HCEC 1CT (cell line): ENCODE data around the gene CCDC88A.
"Not testable (repeated sequence)": the region's sequence is repeated elsewhere in the genome, so short reads cannot be mapped to it uniquely, and the experiment has no call there.

Experiments used
- DNase-seq: peaks from one replicate; pipeline ENCODE4 v3.0.0-alpha.2; 2017

CCDC88A gene

DNA sequence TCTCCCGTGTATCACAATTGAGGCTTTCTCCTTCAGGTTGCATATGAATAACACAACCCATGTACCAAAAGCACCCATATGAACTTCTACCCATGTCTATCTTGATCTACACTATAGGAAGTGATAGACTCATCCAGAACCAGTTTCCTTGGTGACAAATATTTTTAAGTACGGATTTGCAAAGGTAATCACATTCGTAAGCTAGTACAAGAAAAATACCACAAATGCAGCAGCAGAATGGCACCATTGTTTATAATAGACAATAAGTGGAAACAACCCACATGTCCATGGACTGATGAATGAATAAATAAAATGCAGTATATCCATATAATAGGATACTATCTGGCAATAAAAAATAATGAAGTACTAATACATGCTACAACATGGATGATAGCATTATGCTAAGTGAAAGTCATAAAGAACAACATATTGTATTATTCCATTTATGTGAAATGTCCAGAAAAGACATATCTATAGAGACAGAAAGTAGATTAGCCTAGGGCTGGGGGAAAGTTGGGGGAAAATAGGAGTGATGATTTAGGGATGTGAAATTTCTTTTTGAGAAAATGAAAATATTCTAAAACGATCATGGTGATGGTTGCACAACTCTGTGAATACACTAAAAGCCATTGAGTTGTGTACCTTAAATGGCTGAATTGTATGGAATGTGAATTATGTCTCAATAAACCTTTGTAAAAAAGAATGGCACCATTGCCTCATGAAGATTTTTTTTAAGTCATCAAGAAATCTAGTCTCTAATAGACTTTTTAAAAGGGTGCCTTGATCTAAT lies 3.4 kb upstream of the CCDC88A start:
- no peak for DNase-seq

DNA sequence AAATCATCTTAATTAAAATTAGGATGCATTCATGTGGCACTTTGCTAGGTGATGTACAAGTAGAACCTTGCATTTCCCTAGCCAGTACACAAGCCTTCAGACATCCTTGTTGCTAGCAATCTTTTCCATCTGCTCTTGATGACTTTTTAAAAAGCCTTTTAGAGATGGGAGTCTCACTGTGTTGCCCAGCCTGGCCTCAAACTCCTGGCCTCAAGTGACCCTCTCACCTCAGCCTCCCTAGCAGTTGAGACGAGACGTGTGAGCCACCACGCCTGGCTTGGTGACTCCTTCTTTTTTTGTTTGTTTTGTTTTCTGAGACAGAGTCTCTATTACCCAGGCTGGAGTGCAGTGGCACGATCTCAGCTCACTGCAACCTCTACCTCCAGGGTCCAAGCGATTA lies 1.7 kb upstream of the CCDC88A start:
- DNase-seq, result no peak

DNA sequence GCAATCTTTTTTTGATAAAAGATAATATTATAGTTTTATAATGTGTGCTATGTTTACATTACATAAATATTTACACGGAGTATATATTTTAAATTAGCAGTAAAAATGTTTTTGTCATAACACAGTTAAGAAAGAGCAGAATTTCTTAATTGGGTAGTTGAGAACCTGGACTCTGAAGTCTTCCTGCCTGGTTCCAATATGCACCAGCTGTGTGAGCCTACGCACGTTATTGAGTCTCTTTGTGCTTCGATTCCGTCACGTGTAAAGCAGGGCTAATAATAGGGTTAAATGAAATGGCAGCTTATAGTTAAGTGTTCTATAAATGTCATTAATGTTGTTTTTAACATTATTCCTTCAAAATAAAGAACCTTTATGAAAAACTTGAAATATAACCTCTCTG lies 1.2 kb upstream of the CCDC88A start:
- no peak for DNase-seq

DNA sequence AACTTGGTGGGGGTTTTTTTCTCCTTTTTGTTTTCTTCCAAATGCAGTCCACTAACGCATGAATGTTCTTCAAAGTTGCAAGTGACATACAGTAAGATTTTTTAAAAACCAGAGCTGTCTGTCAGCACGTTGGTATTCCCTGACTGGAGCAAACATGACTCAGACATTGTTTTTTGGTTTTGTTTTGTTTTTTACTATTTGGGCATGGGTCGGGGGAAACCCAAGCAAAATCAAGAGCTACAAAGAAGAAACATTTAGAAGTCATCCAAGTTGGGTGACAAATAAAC lies 726 bp upstream of the CCDC88A start:
- peak; percentile 49 for DNase-seq

DNA sequence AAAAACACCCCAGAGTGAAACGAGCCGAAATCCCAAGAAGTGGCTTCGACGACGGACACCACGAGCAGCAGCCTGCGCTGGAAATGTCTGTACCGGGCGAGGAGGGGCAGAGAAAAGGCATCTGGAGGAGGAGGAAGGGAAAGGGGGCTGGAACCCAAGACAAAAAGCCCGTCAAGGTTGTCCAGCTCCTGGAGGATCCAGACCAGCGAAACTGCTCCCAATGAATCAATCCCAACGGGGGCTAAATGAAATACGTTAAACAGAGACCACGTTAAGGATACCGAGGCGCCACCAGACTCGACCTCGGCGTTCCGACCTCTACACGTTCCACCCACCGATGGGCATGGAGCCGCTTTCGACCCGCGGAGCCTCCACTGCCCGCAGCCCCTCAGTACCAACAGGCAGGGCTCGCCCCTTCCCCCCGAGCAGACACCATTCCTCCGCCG lies 400 bp downstream of the CCDC88A start:
- DNase-seq, result peak; percentile 40

DNA sequence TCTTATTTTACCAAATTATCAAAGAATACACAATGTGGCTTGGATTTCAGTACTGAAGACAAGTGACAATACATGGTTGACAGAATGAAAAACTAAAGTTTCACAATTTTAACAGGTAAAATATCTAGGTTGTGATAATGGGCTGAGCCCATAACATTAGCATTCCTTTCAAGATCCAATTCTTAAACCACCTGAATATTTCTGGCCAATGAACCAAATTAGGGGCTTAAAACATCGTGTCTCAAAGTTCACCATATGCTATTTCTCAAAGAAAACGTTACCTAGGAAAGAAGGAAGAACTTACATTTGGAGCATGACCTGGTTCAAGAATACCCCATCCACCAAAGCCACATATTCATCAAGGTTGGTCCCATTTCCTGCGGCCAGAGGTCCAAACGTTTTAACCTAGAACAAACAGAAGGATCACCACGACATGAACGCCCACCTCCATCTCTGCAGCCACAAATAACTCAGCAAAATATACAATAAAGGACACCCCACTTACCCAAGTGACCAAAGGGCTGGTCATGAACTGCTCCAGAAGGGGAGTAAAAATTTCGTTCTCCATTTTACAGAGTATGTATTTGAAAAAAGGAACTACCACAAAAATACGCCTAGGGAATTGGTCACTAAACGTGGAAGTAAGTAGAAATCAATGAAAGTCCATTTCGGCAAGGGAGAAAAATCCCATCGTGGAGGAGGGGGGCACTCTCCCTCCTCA lies 984 bp downstream of the CCDC88A start:
- DNase-seq, result no peak

DNA sequence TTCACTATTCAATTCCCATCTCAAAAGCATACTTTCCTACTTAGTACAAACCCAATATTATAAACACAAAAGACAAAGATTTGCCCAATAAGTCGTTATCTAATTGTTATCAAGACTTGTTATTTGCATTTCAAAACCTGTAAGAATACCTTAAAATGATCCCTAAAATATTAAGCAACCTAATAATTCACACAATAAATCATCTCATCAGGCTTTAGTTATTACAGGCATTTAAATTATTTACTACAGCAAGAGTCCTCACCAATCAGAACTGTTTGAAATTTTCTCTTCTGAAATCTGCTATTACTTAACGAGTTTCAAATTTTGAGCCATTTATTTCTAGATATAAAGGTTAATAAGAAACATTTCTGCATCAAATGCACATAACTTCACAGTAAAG lies 1.6 kb downstream of the CCDC88A start:
- peak; percentile 36 for DNase-seq

DNA sequence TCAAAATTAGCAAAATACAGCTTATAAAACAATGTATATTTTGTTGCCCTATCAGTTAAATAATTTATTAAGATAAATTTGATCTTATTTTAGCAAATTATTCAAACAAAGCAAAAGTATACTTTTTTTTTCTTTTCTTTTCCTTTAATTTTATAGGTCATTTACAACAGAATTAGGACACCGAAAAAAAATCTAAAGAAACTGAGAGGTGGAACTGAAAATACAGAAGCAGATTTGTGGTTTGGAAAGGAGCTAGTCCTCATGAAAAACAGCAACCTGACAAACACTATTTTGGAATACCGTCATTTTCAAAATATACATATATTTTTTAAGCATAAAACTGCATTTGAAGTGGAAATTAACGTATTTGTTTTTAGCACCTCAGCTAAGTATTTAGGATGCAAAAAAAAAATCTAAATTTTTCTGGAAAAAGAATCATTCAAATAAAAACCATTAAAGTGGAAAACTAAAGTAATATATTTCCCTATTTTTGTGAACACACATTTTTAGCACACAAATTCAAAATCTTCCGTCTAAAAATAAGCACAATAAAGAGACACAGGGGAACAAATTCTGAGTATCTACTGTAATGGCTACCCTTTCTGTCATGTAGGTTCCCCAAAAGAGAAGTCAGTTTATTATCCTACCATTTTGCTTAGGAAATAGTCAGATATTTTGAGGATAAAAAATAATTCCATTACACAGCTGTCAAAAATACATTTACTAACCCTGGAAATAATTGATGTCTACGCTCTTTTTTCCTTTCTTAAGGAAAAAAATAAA lies 2.7 kb downstream of the CCDC88A start:
- no peak for DNase-seq

DNA sequence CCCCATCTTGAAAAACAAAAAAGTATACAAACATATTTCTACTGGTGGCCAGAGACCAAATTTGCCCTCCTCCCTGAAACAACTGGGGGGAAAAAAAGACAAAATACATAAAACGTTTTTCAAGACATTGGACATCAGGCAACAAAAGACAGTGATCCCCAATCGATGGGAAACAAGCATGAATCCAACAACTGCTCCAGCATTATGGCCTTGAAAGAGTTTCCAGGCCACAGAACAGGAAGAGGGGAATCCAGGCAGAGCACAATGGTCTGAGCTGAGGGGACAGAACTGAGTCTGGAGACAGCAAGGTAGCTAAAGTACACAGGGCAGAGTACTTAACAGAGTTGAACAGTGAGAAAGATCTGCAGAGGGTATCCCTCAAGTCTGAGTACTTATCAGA lies 4.4 kb downstream of the CCDC88A start:
- DNase-seq, result no peak

DNA sequence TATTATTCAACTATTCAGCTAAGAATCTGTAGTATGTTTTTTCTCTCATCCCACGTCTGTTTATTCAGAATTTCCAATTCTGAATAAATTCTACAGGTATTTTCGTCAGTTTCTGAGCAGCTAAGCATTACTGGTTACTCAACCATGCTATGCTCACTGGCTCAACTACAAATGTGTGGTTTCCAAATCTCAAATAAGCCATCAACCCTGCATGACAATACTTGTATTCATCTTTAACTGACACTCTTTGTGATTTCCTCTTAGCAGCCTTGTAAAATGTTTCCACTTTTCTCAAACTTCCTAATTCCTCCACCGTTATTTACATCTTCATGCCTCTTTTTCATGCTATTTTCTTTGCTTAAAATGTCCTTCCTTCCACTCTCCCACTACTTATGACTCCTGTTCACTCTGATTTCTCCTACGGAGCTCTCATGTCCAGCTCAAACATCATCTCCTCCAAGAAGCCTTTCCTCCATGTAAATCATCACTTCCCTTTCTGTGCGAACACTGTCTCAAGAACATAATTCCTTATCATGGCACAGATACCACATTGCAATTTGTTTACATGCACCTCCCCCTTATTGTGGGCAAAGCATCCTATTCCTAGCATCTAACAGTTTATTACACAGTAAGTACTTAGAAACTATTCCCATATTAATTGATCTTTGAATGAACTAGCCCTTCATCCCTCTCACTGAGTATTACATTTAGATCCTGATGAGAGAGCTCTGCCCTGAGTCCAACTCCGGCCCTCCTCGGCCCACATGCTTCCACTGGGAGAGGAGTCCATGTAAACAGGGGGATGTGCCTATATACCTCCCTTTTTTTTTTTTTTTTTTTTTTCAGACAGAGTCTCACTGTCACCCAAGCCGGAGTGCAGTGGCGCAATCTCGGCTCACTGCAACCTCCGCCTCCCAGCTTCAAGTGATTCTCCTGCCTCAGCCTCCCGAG lies 10.5 kb downstream of the CCDC88A start:
- DNase-seq, result no peak

DNA sequence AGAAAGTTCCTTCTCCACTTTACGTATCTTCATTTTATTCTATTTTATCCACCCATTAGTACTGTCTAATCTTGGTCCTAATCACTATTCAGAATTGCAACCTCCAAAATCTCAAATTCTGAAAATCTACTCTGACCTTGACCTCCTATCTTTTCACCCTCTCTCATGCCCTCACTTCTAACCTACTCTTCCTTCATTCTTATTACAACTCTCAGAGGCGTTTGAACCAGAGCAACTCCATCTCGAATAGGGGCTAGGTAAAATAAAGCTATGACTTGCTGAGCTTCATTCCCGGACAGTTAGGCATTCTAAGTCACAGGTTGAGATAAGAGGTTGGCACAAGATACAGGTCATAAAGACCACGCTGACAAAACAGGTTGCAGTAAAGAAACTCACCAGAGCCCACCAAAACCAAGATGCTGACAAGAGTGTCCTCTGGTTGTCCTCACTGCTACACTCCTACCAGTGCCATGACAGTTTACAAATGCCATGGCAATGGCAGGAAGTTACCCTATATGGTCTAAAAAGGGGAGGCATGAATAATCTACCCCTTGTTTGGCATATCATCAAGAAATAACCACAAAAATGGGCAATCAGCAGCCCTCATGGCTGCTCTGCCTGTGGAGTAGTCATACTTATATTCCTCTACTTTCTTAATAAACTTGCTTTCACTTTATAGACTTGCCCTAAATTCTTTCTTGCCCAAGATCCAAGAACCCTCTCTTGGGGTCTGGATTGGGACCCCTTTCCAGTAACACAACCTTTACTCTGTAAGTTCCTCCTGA lies 11.4 kb downstream of the CCDC88A start:
- peak; percentile 30 for DNase-seq

DNA sequence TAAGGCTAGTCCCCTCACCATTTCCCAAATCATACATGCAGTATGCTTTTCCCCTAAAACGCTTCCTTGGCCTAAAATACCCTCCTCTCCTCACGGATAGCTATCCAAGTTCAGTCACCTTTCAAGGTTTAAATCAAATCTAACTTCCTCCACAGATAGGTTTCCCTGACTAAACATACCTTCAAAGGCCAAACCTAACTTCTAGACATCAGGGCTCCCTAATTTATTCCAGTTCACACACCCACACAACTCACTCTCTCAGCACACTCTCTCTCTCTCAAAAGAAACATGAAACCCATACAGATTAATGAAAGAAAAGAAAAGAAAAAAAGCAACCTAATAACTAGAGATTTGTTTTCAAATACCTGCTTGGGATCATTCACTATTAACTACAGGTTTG lies 14.5 kb downstream of the CCDC88A start:
- no peak for DNase-seq

DNA sequence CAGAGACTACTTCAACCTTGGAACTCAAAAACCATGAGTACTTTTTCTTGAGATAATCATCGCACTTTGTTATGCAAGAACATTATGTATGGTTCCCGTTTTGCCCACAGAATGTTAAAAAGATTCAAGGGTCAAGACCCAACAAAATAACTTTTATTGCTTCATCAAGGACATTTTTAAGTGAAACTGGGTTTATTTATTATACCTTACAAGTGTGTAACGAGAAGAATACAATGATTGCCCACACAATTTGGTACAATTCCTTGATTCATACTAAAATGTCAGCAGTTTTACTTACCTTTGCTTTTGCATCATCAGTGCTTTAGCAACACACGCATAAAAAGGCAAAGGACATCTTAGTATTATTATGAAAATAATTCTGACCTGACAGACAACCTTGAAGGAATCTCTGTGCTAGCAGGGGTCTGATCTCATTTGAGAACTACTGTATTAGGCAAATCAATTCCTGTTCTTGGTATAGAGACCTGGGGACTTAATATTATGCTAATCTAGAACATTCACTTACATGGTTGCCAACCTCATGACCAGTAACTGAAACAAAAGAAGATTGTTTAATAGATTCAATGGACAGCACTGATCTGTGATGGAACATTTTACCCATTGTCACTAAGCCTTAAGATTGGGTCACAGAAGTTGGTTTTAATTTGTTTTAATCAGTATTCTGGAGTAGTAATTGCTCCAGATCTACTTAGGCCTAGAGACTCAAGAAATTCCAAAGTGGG lies 16.2 kb downstream of the CCDC88A start:
- DNase-seq, result no peak

DNA sequence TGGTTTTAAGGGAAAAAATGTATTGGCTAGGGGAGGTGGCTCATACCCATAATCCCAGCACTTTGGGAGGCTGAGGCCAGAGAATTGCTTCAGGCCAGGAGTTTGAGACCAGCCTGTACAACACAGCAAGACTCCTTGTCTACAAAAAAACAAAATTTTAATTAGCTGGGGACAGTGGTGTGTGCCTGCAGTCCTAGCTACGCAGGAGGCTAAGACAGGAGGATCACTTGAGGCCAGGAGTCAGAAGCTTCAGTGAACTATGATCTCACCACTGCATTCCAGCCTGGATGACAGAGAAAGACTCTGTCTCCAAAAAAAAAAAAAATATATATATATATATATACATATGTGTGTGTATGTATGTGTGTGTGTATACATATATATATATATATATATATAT lies 18.5 kb downstream of the CCDC88A start:
- peak; percentile 23 for DNase-seq

DNA sequence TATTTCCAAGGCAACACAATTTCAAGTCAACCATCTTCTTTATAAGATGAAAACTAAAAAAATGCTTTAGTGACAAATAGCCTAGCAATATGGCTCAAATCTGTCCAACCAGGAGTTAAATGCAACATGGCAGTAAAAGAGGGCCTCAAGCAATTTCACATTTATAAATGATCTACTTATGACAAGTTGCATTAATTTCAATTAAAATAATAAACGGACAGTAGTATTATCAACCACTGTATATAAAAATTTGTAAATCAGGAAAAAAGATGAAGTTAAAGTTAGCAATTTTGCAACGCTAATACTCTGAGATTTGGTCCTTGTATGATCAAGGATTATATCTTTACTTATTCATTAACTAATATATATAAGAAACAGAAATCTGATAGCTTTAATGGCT lies 19.3 kb downstream of the CCDC88A start:
- DNase-seq, result no peak

DNA sequence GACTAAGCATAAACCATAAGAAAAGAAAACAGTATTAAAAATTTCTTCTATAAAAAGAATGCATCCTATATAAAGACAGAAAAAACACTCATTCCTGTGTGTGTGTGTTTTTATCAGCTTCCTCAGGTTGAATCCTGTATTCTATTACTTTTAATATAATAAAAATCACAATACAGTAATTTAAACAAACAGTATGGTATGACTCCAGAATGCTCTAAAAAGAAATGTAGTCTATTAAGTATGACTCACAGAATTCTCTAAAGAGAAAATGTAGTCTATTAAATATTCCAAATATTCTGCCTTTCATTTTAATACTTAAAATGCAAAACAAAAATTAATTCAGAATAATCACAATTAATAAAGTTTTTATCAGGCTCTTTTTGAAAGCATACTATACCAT lies 19.8 kb downstream of the CCDC88A start:
- no peak for DNase-seq

DNA sequence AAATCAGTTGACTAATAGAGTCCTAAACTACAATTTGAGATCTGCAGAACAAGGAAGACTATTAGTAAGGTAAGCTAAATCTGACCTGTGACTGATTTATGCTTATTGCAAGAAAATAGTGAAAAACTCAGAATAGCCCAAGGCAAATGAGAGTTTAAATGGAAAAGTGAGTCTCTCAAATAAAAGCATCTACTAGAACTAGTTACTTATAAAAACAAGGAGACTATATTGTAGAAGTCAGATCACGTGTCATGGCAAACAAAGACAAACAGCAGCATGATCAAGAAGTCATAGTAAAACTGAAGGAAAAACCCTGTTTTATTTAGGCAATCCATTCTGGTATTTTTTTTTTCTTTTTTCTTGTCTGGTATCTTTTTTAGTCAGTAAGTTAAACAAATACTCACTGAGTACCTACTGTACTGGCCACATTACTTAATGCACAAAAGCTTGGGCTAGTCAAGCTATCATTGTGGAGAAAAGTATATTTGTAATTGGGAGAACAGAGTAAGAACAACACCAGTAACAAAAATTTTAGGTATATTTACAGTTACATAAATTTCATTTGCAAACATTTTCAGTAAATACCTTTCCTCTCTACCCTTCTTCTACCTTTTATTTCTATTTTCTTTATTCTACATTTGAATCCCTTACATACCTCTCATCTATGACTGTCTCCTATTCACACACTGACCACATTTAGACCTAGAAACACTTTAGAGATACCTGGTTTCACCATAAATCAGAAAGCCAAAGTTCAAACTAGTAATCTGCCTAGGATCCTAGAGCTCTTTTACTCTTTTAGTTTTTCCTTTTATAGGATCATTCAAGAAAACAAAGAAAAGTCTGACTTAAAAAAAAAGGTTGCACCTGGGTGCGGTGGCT lies 23.7 kb downstream of the CCDC88A start:
- DNase-seq, result no peak

DNA sequence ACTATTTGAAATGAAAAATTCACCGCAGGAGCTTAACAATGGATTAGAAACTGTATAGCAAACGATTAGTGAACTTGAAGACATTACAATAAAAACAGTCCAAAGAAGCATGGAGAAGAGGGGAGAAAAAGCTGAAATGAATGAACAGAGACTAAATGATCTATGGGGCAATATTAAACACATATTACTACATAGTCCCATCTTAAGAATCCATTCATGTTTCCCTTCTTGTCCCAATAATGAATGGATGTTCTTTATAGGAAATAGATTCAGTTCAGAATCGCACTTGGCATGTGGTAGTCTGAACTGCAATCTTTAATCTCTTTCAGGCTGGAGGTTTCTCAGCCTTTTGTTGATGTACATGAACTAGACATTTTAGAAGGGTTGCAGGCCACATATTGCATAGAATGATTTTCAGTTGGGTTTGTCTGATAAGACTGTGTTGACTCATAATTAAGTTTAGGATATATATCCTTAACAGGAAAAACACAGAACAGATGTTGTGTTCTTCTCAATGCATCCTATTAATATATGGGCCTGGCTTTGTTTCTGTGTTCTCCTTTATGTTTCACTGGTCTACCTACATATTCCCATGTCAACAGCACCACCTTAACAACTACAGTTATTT lies 27.9 kb downstream of the CCDC88A start:
- no peak for DNase-seq

DNA sequence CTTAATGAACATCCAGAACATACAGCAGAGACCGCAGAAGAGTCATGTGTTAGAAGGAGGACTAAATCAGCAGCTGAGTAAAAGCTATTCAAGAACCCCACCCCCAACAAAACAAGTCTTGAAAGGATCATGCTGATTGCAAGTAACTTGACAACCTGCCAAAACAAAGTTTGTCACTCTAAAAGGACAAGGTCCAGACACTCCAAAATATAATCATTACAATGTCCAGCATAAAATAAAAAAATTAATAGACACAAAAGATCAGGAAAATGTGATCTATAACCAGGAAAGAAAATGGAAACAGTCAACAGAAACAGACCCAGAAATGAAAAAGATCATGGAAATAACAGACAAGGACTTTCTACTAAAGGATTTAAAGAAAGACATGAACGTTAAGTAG lies 28.5 kb downstream of the CCDC88A start:
- no peak for DNase-seq

DNA sequence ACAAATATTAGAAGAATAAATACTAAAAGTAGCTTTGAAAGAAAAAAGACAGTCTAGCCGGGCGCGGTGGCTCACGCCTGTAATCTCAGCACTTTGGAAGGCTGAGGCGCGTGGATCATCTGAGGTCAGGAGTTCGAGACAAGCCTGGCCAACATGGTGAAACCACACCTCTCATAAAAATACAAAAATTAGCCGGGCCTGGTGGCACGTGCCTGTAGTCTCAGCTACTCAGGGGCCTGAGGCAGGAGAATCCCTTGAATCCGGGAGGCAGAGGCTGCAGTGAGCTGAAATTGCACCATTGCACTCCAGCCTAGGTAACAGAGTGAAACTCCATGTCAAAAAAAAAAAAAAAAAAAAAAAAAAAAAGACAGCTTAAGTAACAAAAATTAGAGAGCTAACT lies 34.1 kb downstream of the CCDC88A start:
- not testable (repeated sequence) for DNase-seq
